GM15510 (cell line): ENCODE results near the gene OLFM1.

ENCODE experiments used
- POLR2A ChIP-seq: IDR thresholded peaks from 3 replicates; pipeline ENCODE4 v1.6.1; 2011; ENCODE audit warnings: borderline replicate concordance; ENCODE audit not compliant: insufficient read length; ENCODE audit errors: extremely low read depth

OLFM1 gene

DNA sequence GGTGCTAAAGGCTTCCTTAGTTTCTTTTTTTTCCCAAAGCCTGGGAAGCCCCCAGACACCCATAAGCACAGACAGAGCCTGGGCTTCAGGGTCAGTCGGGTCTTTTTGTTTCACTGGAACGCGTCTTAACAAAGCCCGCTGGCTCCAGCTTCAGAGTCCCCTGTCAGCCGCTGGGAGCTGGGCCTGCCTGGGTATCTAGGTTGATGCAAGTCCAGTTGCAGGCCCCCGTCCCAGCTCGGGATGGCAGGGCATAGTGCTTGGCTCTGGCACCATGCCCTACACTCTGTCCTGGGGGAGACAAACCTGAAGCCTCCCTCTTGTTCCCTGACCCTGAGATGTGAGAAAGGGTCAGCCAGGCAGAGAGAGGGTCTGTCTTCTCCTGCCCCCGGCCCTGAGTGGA is 14.5 kb downstream of the OLFM1 start:
- no peak for TF ChIP-seq POLR2A

GRCh38 chr9:135102331-135102730 is 14.9 kb downstream of the OLFM1 start:
- TF ChIP-seq POLR2A, result no peak

DNA sequence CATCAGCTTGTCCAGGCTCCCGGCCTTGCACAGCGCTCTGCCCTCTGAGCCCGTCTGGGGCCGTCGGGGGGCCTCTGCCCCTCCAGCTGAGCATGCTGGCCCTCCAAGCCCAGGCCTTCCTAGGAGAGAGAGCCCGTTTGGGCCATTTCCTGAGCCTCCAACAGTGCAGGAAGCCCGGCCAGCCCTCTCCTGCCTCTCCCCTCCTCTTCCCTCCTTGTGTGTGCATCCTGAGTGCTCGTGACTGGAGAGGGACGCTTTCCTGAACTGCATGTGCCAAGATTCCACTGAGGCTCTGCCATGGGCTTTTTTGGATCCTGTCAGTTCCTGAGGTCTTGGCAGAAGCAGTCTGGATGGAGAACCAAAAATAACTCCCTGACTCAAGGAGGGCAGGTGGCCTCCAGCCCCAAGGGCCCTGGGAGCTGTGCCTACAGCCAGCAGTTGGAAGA is 15.6 kb downstream of the OLFM1 start:
- TF ChIP-seq POLR2A, result no peak

DNA sequence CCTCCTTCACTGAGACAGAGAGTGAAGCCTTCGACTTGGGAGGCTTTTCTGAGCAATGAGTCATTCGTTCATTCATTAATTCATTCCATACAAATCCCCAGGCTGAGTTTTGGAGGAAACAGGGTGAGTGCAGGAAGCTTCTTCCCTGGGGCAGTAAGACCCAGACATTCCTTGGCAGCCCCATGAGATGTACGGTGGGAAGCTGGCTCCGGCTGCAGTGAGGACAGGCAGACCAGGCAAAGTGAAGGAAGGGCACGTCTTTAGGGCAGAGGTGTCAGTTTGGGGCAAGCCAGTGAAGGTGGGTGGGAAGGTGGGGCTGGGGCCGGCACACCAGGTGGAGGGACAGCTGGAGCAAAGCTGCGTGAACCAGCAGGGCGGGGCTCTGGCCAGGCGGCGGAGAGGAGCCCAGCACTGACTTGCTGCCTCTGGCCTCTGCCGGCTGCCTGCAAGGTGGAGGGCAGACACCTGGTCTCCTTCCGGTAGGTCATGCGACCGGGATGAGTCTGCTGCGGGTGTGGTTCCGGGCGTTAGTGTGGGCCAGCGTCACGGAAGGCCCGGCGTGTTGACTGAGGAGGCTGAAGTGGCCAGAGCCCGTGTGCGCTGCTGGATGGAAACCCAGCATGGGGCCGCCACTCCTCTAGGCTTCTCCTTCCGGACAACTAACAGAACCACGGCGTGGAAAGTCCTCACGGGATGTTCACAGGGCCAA is 16.6 kb downstream of the OLFM1 start:
- no peak for TF ChIP-seq POLR2A

DNA sequence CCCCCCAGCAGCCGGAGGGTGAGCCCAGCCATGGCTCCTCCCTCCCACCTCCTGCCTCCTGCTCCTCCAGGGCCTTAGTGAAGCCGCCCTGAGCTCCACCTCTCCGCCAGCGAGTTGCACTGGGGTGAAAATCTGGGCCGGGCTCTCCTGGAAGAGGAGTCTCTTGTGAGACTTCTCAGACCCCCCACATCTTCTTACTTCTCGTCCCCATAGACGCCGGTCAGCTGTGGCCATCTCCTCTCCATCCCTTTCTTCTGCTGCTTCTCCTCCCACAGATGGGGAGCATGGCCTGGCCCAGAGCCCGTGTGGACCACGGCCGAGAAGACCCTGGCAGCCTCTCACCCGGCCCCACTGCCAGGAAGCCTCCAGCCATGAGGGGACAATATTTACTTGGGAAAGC is 17.3 kb downstream of the OLFM1 start:
- no peak for TF ChIP-seq POLR2A

DNA sequence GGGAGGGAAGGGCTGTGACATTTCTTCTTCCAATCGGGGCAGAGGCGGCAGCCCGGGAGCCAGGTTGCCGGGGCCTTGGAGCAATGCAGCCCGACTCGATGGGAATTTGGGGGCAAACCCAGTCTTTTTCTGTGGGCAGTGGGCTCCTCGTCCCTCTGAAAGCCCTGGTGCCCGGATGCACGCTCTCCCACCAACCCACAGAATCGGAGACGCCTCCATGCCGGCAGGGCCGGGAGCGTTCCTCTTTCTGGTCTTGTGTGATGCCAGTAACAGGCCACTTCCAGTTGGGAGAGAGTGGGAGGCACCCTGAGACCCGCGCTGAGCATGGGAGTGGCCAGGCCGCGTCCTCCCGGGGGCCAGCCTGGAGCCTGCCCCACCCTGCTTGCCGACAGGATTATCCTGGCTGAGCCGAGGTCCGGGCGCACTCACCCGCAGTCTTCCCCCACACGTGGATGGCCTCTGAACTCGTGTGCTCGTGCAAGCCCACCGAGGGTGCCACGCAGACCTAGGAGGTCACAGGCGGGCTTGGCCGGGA is 17.8 kb downstream of the OLFM1 start:
- TF ChIP-seq POLR2A, result no peak

DNA sequence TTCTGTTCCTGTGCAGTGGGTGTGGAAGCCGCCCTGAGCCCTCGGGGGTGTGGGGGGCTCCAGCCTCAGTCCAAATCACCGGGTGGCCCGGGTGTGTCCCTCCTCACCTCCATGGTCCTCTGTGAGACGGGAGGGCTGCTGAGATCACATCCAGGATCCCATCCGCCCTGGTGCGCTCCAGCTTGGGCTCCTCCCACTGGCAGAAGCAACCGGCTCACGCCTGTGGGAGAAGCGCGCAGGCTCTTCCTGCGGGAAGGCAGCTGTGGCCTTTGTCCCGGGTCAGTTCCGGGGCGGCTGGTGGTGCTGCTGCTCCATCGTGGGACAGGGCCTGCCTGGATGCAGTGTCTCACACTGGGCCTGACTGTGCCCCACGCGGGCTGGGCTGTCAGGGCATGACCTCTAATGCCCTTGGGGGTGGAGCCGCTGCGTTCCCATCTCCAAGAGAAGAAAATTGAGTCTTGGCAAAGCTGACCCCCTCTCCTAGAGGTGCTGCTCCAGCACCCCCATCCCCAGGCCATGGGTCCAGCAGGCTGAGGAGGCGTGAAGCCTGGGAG is 18.5 kb downstream of the OLFM1 start:
- TF ChIP-seq POLR2A, result no peak

DNA sequence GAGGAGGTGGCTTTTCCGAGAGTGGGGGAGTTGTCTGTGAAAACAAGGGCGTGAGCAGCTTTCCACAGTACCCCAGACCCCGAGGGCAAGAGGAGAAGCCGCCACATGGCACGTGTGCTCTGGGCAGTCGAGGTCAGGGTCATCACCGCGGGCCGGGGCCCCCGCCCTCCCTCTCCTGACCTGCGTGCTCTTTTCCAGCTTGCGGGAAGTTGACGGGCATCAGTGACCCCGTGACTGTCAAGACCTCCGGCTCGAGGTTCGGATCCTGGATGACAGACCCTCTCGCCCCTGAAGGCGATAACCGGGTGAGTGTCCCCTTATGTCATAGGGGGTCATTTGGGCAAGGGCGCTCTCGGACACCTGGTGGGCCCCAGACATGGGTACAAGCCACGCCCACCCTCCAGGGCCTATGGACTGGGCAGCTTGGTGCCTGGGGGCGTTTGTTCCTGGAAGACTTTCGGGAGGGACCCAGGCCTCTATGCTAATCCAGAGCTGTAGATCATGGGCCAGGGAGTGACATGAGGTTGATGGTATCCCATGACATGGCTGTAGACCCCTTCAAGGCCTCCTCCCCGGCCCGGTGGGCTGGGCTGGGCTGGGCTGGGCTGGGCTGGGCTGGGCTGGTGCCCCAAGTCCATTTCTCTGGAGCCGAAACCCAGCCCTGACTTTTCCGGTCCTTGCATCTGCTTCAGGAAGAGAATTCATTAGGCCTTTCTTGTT is 19.2 kb downstream of the OLFM1 start:
- no peak for TF ChIP-seq POLR2A

- TF ChIP-seq POLR2A, result no peak
Observed at GRCh38 chr9:135107581-135108235, 20.2 kb downstream of the OLFM1 start.

- no peak for TF ChIP-seq POLR2A
Observed at GRCh38 chr9:135108831-135109510, 21.5 kb downstream of the OLFM1 start.

- no peak for TF ChIP-seq POLR2A
Observed at GRCh38 chr9:135109650-135110049, 22.2 kb downstream of the OLFM1 start.

- no peak for TF ChIP-seq POLR2A
Observed at GRCh38 chr9:135110416-135110815, 22.9 kb downstream of the OLFM1 start.

GRCh38 chr9:135116371-135116770 is 28.9 kb downstream of the OLFM1 start:
- no peak for TF ChIP-seq POLR2A

- TF ChIP-seq POLR2A, result no peak
Observed at GRCh38 chr9:135116881-135117280, 29.4 kb downstream of the OLFM1 start.
